AG04450 (cell line): ENCODE measurements around the gene THAP4. TPM values are rescaled to one million over a fixed set of nuclear protein-coding genes. Genes with fewer than 3 reads are reported as not detected.

ENCODE experiments used
- CTCF ChIA-PET: fragments of 300-600, 350-600 bp; formaldehyde crosslinking; extraction: SDS; loops from one replicate; lab custom pipeline; 2022; ENCODE audit warnings: antibody characterized with exemption, inconsistent platforms; lab: Charles Lee
- POLR2A ChIA-PET: fragments of 350-600 bp; formaldehyde crosslinking; extraction: SDS; loops from one replicate; lab custom pipeline; 2021; ENCODE audit warnings: antibody characterized with exemption, inconsistent platforms; lab: Yijun Ruan, JAX
- DNase-seq: peaks from one replicate; pipeline ENCODE4 v3.0.0-alpha.2; 2011; ENCODE audit warnings: low read depth, low spot score
- H3K27ac ChIP-seq: one replicate; pipeline ENCODE4 v1.5.1; 2012; ENCODE audit warnings: low read depth, low read length, control low read depth
- H3K27me3 ChIP-seq: one replicate; pipeline ENCODE4 v1.6.0; 2012; ENCODE audit warnings: low read length; ENCODE audit not compliant: control insufficient read depth, insufficient read depth
- H3K4me3 ChIP-seq: 2 replicates; pipeline ENCODE4 v1.5.1; 2011; ENCODE audit warnings: mild to moderate bottlenecking, low read depth, low read length, control low read depth
- H3K9me3 ChIP-seq: 2 replicates; pipeline ENCODE4 v1.5.1; 2012; ENCODE audit warnings: low read length; ENCODE audit not compliant: control insufficient read depth, insufficient read depth
- CTCF ChIP-seq: IDR thresholded peaks from 2 replicates; pipeline ENCODE4 v1.5.1; 2011; ENCODE audit warnings: low read depth, low read length, control low read depth, inconsistent platforms
- polyA plus RNA-seq: library from polyadenylated mRNA; depleted of rRNA; stranded (reverse); fragments of >200 nt; gene quantifications from 2 replicates; pipeline ENCODE4 v1.2.3, GENCODE V29; 2011

THAP4 gene
- polyA plus RNA-seq, 1 experiment: 23.7 TPM

DNA sequence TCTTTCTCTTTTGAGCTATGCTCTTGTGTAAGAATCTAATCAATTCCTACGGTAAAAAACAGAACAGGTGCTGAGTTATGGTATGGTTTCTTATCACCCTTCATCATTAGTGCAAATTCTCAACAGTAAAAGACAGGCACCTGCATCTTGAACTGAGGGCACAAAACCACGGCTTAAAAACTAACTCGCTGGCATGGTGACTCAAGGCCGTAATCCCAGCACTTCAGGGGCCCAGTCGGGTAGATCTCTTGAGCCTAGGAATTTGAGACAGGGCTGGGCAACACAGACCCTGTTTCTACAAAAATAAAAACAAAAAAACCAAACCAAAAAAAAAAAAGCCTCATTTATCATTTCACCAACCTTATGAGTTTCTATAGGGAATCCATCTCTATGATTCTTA is 33.3 kb downstream of the THAP4 start:
- no peak for DNase-seq
- no peaks in the 10 kb centered on the region for H3K27me3 ChIP-seq
- H3K9me3 ChIP-seq: no peaks in the 10 kb centered on the region; the same call in 1 of the 2 replicates
- TF ChIP-seq CTCF: no peak
- H3K4me3 ChIP-seq: no peak overlapping the region
- ChIA-PET POLR2A (no interaction called here), CTCF (no interaction called here)
- H3K27ac ChIP-seq: no peak overlapping the region

DNA sequence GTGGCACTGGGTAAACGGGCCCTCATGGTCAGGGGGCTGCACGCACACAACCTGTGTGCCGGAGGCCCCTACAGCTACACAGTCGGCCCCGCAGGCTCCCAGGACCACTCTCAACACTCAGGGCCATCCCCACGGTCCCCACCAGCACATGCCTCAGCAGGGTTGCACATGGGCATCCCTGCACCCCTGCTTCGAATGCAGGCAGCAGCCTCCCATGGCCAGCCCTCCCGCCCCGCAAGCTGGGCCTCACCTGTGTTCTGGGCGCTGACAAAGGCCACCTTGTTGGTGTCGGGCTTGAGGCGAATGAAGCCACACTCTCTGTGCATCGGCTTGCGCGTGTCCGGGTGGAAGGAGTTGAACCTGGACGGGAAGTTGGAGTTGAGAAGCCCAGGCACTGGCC is 34.2 kb downstream of the THAP4 start:
- ChIA-PET POLR2A (interaction anchor here (0.6 kb wide), 1 partner anchor 38 kb away, joined by 4 read pairs; no protein-coding TSS in a partner anchor), CTCF (no interaction called here)
- Histone ChIP-seq H3K9me3 (no peaks in the 10 kb centered on the region; the same call in 1 of the 2 replicates), H3K27me3 (no peaks in the 10 kb centered on the region), H3K4me3 (no peak overlapping the region), H3K27ac (no peak overlapping the region)
- no peak for TF ChIP-seq CTCF
- no peak for DNase-seq

DNA sequence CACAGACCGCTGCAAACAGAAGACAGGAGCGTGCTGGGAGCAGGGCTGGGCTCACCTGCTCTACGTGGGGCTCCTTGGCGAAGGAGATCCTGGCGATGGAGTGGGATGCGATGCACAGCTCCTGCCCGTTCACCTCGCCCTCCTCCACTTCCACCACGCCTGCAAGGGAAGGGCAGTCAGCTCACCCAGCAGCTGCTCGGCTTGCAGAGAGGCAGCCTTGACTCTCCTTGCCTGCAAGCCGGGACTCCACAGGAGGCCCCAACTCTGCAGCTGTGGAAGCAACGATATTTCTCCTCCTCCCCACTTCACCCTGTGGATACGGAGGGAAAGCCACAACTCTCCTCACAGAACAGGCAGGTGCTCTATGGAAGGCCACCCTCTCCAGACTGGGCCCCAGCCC is 35.1 kb downstream of the THAP4 start:
- no peaks in the 10 kb centered on the region; the same call in 1 of the 2 replicates for H3K9me3 ChIP-seq
- no peak overlapping the region for H3K27ac ChIP-seq
- no peak for TF ChIP-seq CTCF
- POLR2A ChIA-PET: no interaction called here
- H3K27me3 ChIP-seq: no peaks in the 10 kb centered on the region
- CTCF ChIA-PET: no interaction called here
- DNase-seq: no peak
- no peak overlapping the region for H3K4me3 ChIP-seq

DNA sequence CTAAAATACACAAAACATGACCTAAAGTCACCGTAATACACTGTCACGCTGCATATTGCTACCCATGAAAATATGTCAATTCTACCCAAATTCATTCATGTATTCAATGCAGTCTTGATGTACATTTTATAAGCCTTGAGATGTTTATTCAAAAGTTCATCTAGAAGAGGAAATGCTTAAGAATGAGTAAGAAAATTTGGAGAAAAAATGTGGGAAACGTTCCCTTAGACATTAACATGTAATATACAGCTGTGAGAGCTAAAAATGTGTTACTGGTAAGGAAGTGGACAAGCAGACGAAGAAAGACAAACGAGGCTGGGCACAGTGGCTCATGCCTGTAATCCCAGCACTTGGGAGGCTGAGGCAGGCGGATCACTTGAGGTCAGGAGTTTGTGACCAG is 37.3 kb downstream of the THAP4 start:
- Histone ChIP-seq H3K9me3 (no peaks in the 10 kb centered on the region; the same call in 1 of the 2 replicates), H3K27ac (no peak overlapping the region), H3K4me3 (no peak overlapping the region), H3K27me3 (no peaks in the 10 kb centered on the region)
- POLR2A ChIA-PET: no interaction called here
- CTCF ChIA-PET: interaction anchor here (0.6 to 1.3 kb wide), 2 partner anchors 11 kb away, joined by 3 to 4 read pairs; no protein-coding TSS in a partner anchor
- no peak for TF ChIP-seq CTCF
- DNase-seq: no peak

GRCh38 chr2:241598487-241598886 is 38.5 kb downstream of the THAP4 start:
- TF ChIP-seq CTCF: 0 out of 2 replicates have a peak, but pooled peaks have one; percentile 8
- Histone ChIP-seq H3K4me3 (no peak overlapping the region), H3K9me3 (no peaks in the 10 kb centered on the region; the same call in 1 of the 2 replicates), H3K27ac (no peak overlapping the region), H3K27me3 (no peaks in the 10 kb centered on the region)
- DNase-seq: no peak
- ChIA-PET CTCF (no interaction called here), POLR2A (interaction anchor here (0.6 kb wide), 1 partner anchor 125 kb away, joined by 4 read pairs; no protein-coding TSS in a partner anchor)
